NOMO-1 (cell line): Measurements from ENCODE around the gene ZMIZ2.
"Not testable (repeated sequence)": the region's sequence is repeated elsewhere in the genome, so short reads cannot be mapped to it uniquely, and the experiment has no call there.

Experiments used
- DNase-seq, 2 experiments: peaks; one replicate each; lab custom pipeline; 2025; ENCODE audit not compliant: unreplicated experiment in 2 of 2; lab: John Stamatoyannopoulos, UW

ZMIZ2 gene

GRCh38 chr7:44726250-44726649 lies 22.4 kb upstream of the ZMIZ2 start:
- DNase-seq: not testable (repeated sequence)

DNA sequence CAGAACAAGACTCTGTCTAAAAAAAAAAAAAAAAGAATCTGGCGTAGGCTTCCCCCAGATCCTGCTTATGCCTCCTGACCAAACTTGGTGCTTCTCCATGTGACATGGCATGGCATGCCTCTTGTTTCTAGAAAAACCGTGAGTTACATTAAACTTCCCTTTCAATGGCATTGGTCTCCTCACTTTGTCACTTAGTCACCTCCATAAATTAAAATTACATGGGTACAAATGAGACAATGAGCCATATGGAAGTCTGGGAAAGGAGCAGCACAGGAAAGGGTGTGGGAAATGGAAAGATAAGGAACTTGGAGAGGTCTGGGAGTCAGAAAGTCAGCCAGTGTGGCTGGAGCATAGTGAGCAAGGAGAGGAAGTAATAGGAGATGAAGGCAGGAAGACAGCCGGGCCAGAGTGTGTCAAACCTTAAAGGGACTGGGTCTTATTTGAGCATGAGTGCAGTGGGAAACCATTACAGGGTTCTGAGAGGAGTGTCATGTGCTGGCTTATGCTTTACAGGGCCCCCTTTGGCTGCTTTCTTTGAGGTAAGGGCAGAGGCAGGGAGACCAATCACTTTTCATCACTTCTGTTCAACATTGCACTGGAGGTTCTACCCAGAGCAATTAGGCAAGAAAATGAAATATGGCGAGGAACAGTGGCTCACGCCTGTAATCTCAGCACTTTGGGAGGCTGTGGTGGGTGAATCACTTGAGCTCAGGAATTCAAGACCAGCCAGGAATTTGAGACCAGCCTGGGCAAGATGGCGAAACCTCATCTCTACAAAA lies 21.3 kb upstream of the ZMIZ2 start:
- no peak for DNase-seq

DNA sequence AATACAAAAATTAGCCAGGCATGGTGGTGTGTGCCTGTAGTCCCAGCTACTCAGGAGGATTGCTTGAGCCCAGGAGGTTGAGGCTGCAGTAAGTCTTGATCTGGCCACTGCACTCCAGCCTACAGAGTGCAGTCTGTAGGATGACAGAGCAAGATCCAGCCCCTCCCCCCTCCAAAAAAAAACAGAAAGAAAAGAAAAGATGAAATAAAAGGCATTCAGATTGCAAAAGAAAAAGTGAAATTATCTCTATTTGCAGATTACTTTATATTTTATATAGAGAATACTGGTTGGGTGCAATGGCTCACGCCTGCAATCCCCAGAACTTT lies 20.7 kb upstream of the ZMIZ2 start:
- DNase-seq: no peak

DNA sequence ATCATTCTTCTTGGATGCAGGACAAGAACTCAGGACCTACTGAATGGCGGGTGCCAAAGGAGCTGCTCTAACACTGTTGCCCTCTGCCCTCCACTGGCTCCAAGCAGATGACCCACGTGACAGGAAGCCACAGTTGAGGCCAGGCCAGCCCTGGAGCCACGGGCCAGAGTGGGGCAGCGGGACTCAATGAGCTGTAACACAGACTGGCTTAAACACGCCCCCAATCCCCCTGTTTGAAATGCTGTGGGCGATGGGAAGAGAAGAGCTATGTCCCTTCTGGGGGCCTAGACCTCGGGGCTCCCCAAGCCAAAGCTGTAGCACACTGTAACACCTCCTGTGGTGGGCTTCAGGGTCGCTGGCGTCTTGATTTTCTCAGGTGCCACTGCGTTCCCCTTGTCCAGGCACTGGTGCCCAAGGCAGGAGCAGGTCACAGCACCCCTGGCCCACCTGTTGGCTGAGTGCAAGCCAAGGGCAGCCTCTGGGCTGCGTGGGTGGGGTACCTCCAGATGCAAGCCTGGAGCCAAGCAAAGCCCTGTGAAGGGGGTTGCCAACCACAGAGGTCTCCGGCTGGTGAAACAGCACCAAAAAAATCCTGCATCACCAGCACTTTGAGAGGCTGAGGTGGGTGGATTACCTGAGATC lies 18.6 kb upstream of the ZMIZ2 start:
- no peak for DNase-seq

- DNase-seq: not testable (repeated sequence)
These were observed 15.7 kb upstream of the ZMIZ2 start for GRCh38 chr7:44732971-44733370.

- DNase-seq: no peak
These were observed 14.8 kb upstream of the ZMIZ2 start for GRCh38 chr7:44733708-44734481.

GRCh38 chr7:44735403-44736165 lies 13.1 kb upstream of the ZMIZ2 start:
- peak in 1 of 2 experiments; percentile 48 for DNase-seq

- no peak for DNase-seq
These were observed 11.8 kb upstream of the ZMIZ2 start for GRCh38 chr7:44736896-44737295.

GRCh38 chr7:44738051-44738723 lies 10.5 kb upstream of the ZMIZ2 start:
- no peak for DNase-seq

DNA sequence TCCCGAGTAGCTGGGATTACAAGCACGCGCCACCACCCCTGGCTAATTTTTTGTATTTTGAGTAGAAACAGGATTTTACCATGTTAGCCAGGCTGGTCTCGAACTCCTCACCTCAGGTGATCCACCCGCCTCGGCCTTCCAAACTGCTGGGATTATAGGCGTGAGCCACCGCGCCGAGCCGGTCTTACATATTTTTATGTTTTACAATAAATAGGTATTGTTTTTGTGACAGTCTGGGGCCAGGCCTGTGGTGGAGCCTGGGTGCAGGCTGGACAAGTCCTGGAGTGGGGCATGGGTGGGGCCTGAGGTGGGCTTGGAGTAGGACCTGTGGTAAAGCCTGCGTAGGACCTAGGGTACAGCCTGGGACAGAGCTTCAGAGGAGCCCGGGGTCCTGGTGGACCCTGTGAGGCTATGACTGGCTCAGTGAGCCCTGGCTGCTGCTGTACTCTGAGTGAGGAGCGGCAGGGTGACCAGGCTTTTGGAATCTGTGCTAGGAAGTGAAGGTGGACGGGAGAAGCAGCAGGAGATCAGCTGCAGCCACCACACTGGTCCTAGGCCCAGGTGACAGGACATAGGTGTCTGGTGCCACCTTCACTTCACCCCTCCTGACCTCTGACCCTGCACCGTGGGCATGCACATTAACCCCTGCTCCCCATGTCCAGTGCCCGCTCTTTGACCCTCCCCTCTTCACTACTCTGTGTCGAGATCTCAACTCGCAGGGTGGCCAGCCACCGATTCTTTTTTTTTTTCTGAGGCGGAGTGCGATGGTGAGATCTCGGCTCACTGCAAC lies 9.6 kb upstream of the ZMIZ2 start:
- DNase-seq: no peak

GRCh38 chr7:44740055-44740454 lies 8.6 kb upstream of the ZMIZ2 start:
- no peak for DNase-seq

GRCh38 chr7:44743750-44744149 lies 4.9 kb upstream of the ZMIZ2 start:
- DNase-seq: no peak

DNA sequence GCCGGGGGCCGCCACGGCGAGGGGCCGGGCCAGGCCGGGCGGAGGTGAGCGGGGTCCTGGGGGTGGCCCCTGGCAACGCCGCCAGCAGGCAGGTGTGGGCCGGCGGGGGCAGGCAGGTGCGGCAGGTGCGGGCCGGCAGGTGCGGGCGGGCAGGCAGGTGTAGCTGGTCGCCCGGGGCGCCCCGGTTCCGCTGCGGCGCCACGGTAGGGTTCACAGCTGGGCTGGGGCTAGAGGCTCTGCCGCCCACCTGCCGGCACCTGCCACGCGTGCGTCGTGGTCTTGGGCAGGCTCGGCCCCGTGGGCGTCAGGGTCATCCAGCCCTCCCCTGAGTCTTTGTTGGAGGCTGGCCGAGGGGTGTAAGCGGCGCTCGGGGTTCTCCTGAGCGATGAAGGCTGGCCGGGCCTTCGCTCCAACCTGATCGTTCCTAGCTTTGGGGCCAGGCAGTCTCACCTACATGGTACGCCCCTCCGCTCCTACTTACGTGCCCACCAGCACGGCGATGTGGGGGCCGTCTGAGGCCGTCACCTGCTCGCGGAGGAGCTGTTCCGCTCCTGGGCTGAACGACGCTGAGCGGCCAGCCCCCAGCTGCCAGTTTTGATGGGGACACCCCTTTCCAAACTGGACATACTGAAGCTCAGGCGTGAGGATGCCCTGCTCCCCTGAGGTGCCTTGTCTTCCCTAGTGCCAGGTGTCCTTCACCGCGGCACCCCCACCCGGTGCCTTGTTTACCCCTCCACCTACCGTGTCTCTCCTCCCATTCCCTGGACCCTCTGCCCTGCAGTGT lies 493 bp downstream of the ZMIZ2 start:
- no peak for DNase-seq

GRCh38 chr7:44749992-44750391 lies 1.3 kb downstream of the ZMIZ2 start:
- DNase-seq: no peak

- DNase-seq: no peak
These were observed 1.8 kb downstream of the ZMIZ2 start for GRCh38 chr7:44750424-44750823.

DNA sequence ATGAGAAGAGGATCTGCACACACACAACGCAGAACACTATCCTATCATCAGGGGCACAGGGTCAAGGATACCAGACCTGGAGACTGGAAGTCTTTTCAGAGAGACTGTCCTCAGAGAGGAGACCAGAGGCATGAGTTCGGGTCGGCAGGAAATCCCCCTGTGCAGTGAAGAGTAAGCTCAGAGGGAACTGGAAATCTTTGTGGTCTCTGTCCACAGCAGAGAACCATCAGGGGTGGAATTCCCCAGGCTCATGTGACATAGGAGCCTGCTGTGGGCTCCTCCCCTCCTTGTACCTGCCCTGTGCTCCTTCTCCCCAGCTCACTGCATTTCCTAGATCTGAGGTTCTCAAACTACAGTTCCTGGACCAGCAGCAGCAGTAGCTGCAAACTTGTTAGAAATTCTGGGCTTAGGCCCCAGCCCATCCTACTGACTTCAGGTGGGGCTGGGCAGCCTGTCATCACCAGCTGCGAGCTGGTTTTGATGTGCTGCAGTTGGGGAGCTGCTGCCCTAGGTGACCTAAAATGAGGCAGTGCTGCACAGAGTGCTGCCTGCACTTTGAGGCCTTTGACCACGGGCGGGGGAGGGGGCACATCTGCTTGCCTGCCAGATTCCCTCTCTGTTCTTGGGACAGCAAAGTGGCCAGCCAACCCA lies 2.4 kb downstream of the ZMIZ2 start:
- no peak for DNase-seq

DNA sequence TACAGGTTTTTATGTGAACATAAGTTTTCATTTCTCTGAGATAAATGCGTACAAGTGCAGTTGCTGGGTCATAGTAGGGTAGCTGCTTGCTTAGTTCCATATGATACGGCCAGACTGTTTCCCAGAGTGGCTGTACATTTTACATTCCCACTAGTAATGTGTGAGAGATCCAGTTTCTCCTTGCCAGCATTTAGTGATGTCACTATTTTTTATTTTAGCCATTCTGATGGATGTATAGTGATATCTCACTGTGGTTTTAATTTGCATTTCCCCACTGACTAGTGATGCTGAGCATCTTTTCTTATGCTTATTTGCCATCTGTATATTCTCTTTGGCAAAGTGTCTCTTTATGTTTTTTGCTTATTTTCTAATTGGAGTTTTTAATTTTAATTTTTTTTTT lies 4.2 kb downstream of the ZMIZ2 start:
- no peak for DNase-seq
